Right atrium auricular region (tissue), 2 donors: Measurements from ENCODE around the gene ST3GAL4. TPM values are rescaled to one million over a fixed set of nuclear protein-coding genes. Genes with fewer than 3 reads are reported as not detected.
"Not testable (repeated sequence)": the region's sequence is repeated elsewhere in the genome, so short reads cannot be mapped to it uniquely, and the experiment has no call there.

Experiments
- DNase-seq: peaks from one replicate; pipeline ENCODE4 v3.0.0-alpha.2; 2019; ENCODE audit warnings: low spot score
- H3K27ac ChIP-seq, 2 donors: fragments of 200-600 bp; sonication (generic); 1 replicate in 1 of 2; 2 replicates in 1 of 2; pipeline ENCODE4 v1.5.1; 2016 to 2019
- H3K27me3 ChIP-seq, 2 donors: fragments of 200-600 bp; sonication (generic); one replicate each; pipeline versions ENCODE4 v1.5.1 to v1.6.0; 2017 to 2019
- H3K36me3 ChIP-seq: fragments of 200-600 bp; sonication (generic); one replicate; pipeline ENCODE4 v1.5.1; 2016
- H3K4me1 ChIP-seq, 2 donors: fragments of 200-600 bp; sonication (generic); one replicate each; pipeline versions ENCODE4 v1.5.1 to v1.6.0; 2017 to 2019
- H3K4me3 ChIP-seq, 2 donors: fragments of 200-600 bp; sonication (generic); 1 replicate in 1 of 2; 2 replicates in 1 of 2; pipeline ENCODE4 v1.5.1; 2017 to 2019; ENCODE audit warnings: mild to moderate bottlenecking in 1 of 2, moderate library complexity in 1 of 2
- H3K9me3 ChIP-seq, 2 donors: fragments of 200-600 bp; sonication (generic); one replicate each; pipeline ENCODE4 v1.5.1; 2019
- total RNA-seq, 2 donors: library from RNA; depleted of rRNA; stranded (reverse); fragments of >200 nt; gene quantifications; one replicate each; pipeline ENCODE4 v1.1.0, GENCODE V29; 2016
- TF ChIP-seq, protein P1 (sequence below), 2 donors: fragments of 200-600 bp; sonication (generic); IDR thresholded peaks; one replicate each; pipeline ENCODE4 v1.5.1; 2019; ENCODE audit warnings: antibody characterized with exemption in 2 of 2

Gene ST3GAL4
- total RNA-seq, 2 donors from 2014 or later: 67.5 to 103 TPM

DNA sequence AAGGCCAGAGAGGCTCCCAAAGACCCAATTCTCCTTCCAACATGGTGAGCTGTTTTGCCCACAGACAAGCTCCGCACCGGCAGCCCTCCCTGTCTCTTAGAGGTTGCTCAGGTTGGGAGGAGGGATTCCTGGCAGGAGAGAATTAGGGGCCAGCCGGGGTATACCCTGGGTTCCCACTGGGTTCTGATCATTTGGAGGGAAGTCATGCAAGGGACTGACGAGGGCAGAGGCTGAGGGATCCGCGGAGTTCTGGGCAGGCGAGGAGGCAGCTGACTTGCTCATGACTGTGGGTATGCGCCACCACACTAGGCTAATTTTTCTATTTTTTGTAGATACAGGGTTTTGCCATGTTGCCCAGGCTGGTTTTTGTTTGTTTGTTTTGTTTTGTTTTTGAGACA is 4.6 kb downstream of the ST3GAL4 start:
- H3K4me3 ChIP-seq: peak overlapping the region in 1 of 2 donors; percentile 7
- peaks cover 0 to 81% of the 10 kb centered on the region in 2 donors for H3K4me1 ChIP-seq
- no peak for DNase-seq
- H3K36me3 ChIP-seq: no peaks in the 10 kb centered on the region
- no peaks in the 10 kb centered on the region for H3K27me3 ChIP-seq
- TF ChIP-seq, protein P1, sequence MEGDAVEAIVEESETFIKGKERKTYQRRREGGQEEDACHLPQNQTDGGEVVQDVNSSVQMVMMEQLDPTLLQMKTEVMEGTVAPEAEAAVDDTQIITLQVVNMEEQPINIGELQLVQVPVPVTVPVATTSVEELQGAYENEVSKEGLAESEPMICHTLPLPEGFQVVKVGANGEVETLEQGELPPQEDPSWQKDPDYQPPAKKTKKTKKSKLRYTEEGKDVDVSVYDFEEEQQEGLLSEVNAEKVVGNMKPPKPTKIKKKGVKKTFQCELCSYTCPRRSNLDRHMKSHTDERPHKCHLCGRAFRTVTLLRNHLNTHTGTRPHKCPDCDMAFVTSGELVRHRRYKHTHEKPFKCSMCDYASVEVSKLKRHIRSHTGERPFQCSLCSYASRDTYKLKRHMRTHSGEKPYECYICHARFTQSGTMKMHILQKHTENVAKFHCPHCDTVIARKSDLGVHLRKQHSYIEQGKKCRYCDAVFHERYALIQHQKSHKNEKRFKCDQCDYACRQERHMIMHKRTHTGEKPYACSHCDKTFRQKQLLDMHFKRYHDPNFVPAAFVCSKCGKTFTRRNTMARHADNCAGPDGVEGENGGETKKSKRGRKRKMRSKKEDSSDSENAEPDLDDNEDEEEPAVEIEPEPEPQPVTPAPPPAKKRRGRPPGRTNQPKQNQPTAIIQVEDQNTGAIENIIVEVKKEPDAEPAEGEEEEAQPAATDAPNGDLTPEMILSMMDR (IDR thresholded peaks at IDR 0.05): no peak
- H3K9me3 ChIP-seq: no peaks in the 10 kb centered on the region
- peak overlapping the region; percentile 85 to 92 for H3K27ac ChIP-seq

DNA sequence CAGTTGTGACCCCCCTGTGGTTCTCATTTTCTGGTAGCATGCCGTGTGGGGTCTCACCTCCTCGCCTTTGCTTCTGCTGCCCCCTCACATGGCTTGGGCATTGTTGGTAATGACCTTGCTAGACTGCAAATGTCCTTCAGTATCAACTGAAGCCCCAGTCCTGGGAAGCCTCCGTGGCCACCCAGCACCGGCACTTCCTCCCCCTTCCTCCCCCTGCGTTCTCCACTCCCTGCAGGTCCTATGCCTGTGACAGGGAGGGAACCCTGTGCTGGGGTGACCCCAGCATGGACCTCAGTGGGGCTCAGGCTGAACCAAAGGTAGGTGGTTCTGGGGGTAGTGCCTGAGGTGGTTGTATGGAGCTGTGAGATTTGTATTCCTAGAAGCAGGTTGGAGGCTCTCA is 5.9 kb downstream of the ST3GAL4 start:
- H3K4me1 ChIP-seq: peaks cover 0 to 86% of the 10 kb centered on the region in 2 donors

DNA sequence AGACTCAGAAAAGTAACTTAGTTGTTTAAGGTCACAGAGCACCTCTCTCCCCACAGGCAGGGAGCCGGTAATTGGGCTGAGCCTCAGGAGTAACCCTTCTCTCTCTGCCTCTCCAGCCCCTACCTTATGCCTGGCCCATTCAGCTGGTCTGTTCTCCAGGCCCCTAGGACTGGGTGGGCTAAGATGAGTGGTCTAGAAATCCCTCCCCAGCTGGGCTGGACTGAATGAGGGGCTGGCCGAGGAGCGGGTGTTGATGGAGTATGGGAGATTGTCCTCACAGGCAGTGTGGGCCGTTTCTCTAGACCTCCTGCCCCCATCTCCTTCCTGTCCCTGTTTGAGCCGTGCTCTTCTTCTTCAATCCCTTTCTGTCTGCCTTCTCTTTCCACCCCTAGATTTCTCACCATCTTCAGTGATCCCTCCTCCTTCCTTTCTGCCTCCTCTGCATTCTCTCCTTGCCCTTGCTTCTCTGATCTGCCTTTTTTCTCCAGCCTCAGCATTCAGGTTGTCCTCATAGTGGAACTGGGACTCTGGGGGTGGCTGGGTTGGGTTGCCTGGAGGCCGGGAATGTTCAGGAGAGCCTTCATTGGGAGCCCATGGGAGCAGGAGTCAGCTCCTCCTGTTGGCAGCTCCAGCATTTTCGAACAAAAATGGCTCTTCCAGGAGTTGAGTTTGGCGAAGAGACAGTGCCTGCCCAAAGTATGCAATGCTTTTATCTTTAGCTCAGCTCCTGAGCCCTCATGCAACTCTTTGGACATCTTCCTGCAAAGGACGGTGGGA is 7.6 kb downstream of the ST3GAL4 start:
- H3K27ac ChIP-seq: peak overlapping the region; percentile 74 to 81
- no peaks in the 10 kb centered on the region for H3K9me3 ChIP-seq
- no peak for DNase-seq
- no peaks in the 10 kb centered on the region for H3K27me3 ChIP-seq
- TF ChIP-seq, protein P1 (IDR thresholded peaks at IDR 0.05): no peak
- peaks cover 0 to 85% of the 10 kb centered on the region in 2 donors for H3K4me1 ChIP-seq
- no peak overlapping the region for H3K4me3 ChIP-seq
- no peaks in the 10 kb centered on the region for H3K36me3 ChIP-seq

More for the DNA sequence above, 5.9 kb downstream of the ST3GAL4 start:
- H3K4me3 ChIP-seq: no peak overlapping the region
- no peaks in the 10 kb centered on the region for H3K9me3 ChIP-seq
- H3K27ac ChIP-seq: peak overlapping the region; percentile 74 to 81
- TF ChIP-seq, protein P1 (IDR thresholded peaks at IDR 0.05): no peak
- H3K27me3 ChIP-seq: no peaks in the 10 kb centered on the region
- no peak for DNase-seq
- H3K36me3 ChIP-seq: no peaks in the 10 kb centered on the region

DNA sequence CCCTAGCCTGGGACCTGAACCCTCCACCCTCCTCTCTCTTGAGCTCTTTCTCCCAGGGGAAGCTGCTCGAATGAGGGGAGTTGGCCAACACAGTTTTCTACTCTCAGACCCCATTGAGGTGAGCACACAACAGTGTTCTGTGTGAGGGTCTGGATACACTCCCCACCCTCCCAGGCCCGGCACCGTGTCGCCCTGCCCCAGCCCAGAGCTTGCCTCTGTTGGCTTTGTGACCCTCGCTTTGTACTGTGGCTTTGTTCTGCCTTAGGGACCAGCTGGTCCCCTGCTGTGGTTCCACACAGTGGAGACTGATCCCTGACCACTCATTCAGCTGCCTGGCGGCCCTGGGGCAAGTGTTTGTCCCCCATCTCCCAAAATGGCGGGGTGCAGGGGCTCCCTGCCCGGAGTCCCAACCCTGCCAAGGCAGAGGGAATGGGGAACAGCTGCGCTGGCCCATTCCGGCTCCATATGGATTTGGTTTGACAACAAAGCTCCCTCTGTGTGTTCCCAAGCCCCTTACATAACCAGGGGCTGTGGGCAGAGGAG is 8.3 kb downstream of the ST3GAL4 start:
- Histone ChIP-seq H3K36me3 (no peaks in the 10 kb centered on the region), H3K4me3 (no peak overlapping the region), H3K27me3 (no peaks in the 10 kb centered on the region), H3K4me1 (peaks cover 0 to 85% of the 10 kb centered on the region in 2 donors), H3K9me3 (no peaks in the 10 kb centered on the region), H3K27ac (peak overlapping the region; percentile 74 to 81)
- no peak for DNase-seq
- TF ChIP-seq, protein P1 (IDR thresholded peaks at IDR 0.05): no peak

DNA sequence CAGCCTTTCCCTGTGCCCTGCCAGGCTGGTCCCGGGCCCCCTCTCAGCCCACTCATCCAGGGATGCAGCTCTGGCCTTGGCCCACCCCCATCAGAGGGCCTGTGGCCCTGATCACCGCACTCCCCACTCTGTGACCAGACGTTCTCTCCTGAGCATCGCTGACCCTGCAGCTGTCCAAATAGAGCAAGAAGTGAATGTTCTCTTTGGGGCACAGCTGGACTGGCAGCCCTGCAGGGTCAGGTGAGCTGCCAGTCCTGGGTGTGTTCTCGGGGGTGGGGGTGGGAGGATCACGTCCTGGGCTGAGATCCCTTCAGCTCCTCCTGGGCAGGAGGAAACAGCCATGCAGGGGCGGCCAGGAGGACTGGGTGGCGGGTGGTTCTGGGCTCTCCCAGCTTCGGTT is 9.2 kb downstream of the ST3GAL4 start:
- H3K36me3 ChIP-seq, H3K9me3 ChIP-seq, DNase-seq, H3K27me3 ChIP-seq, H3K4me3 ChIP-seq: not testable (repeated sequence)
- Histone ChIP-seq H3K4me1 (peaks cover 0 to 80% of the 10 kb centered on the region in 2 donors), H3K27ac (peak overlapping the region in 1 of 2 donors; percentile 53)

DNA sequence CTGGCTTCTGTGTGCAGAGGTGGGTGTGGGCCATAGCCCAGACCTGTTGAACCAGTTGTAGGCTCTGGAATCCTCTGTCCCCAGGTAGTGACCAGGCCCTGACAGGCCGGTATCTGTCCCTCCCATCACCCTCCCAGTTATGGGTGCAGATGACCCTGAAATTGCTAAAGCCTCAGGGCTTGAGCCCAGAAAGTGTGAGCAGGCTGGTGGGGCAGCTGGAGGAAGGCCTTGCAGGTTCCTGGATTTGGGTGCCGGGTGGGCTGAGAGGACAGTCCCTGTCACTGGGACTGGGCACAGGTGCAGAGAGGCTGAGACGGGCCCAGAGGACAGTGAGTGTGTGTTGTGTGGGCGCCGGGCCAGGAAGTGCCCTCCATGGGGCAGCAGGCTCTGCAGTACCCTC is 10.0 kb downstream of the ST3GAL4 start:
- peak overlapping the region; percentile 80 to 83 for H3K27ac ChIP-seq
- not testable (repeated sequence) for H3K9me3 ChIP-seq, H3K27me3 ChIP-seq, H3K4me3 ChIP-seq, H3K36me3 ChIP-seq, DNase-seq
- H3K4me1 ChIP-seq: peaks cover 0 to 80% of the 10 kb centered on the region in 2 donors
